BE2C (cell line): ENCODE measurements around the gene ECHS1.

Source experiments
- DNase-seq: peaks from one replicate; pipeline ENCODE4 v3.0.0-alpha.2; 2020
- H3K27me3 ChIP-seq: fragments of 250-450 bp; sonication (Bioruptor Pico); 2 replicates; pipeline ENCODE4 v1.5.1; 2020; ENCODE audit warnings: mild to moderate bottlenecking
- H3K36me3 ChIP-seq: fragments of 250-450 bp; sonication (Bioruptor Pico); 2 replicates; pipeline ENCODE4 v1.5.1; 2020; ENCODE audit warnings: mild to moderate bottlenecking
- H3K4me1 ChIP-seq: fragments of 250-450 bp; sonication (Bioruptor Pico); 2 replicates; pipeline ENCODE4 v1.5.1; 2020
- H3K4me3 ChIP-seq: 2 replicates; pipeline ENCODE4 v1.5.1; 2011; ENCODE audit warnings: low read depth, low read length
- H3K9me3 ChIP-seq: fragments of 250-450 bp; sonication (Bioruptor Pico); 2 replicates; pipeline ENCODE4 v1.5.1; 2020
- CTCF ChIP-seq: IDR thresholded peaks from 2 replicates; pipeline ENCODE4 v1.5.1; 2012; ENCODE audit warnings: mild to moderate bottlenecking, low read depth, low read length

Gene ECHS1

GRCh38 chr10:133343558-133343957 lies 29.6 kb downstream of the ECHS1 start:
- DNase-seq, result no peak
- no peaks in the 10 kb centered on the region for H3K9me3 ChIP-seq
- H3K4me3 ChIP-seq, result no peak overlapping the region
- H3K36me3 ChIP-seq, result no peaks in the 10 kb centered on the region
- H3K4me1 ChIP-seq, result no peaks in the 10 kb centered on the region; the same call in 1 of the 2 replicates
- TF ChIP-seq CTCF, result no peak
- peaks cover 4% of the 10 kb centered on the region for H3K27me3 ChIP-seq

- TF ChIP-seq CTCF, result no peak
- H3K36me3 ChIP-seq, result no peaks in the 10 kb centered on the region
- H3K4me3 ChIP-seq, result no peak overlapping the region
- H3K9me3 ChIP-seq, result no peaks in the 10 kb centered on the region
- peaks cover 4% of the 10 kb centered on the region for H3K27me3 ChIP-seq
- H3K4me1 ChIP-seq, result no peaks in the 10 kb centered on the region; the same call in 1 of the 2 replicates
- no peak for DNase-seq
These were observed 30.2 kb downstream of the ECHS1 start for GRCh38 chr10:133342942-133343341.

GRCh38 chr10:133341983-133342382 lies 31.2 kb downstream of the ECHS1 start:
- no peaks in the 10 kb centered on the region for H3K9me3 ChIP-seq
- TF ChIP-seq CTCF, result no peak
- no peak overlapping the region for H3K4me3 ChIP-seq
- H3K36me3 ChIP-seq, result no peaks in the 10 kb centered on the region
- peaks cover 6% of the 10 kb centered on the region for H3K27me3 ChIP-seq
- DNase-seq, result no peak
- no peaks in the 10 kb centered on the region for H3K4me1 ChIP-seq

GRCh38 chr10:133339708-133340380 lies 33.3 kb downstream of the ECHS1 start:
- H3K27me3 ChIP-seq, result peaks cover 28% of the 10 kb centered on the region
- TF ChIP-seq CTCF, result no peak
- H3K36me3 ChIP-seq, result no peaks in the 10 kb centered on the region
- H3K4me3 ChIP-seq, result no peak overlapping the region
- no peaks in the 10 kb centered on the region for H3K4me1 ChIP-seq
- DNase-seq, result no peak
- no peaks in the 10 kb centered on the region for H3K9me3 ChIP-seq

- Histone ChIP-seq H3K36me3 (no peaks in the 10 kb centered on the region), H3K9me3 (no peaks in the 10 kb centered on the region), H3K4me3 (no peak overlapping the region), H3K27me3 (peaks cover 32% of the 10 kb centered on the region), H3K4me1 (no peaks in the 10 kb centered on the region)
- no peak for DNase-seq
- TF ChIP-seq CTCF, result no peak
These were observed 34.8 kb downstream of the ECHS1 start for GRCh38 chr10:133338080-133339071.

GRCh38 chr10:133337370-133337725 lies 35.8 kb downstream of the ECHS1 start:
- TF ChIP-seq CTCF, result no peak
- Histone ChIP-seq H3K9me3 (no peaks in the 10 kb centered on the region), H3K36me3 (no peaks in the 10 kb centered on the region), H3K4me3 (no peak overlapping the region), H3K27me3 (peaks cover 35% of the 10 kb centered on the region), H3K4me1 (no peaks in the 10 kb centered on the region)
- DNase-seq, result no peak
